22Rv1 (cell line): ENCODE measurements around the gene TRIM32.
A peak's percentile ranks its signal among the peaks of the same experiment; 100 is the strongest.

ENCODE experiments used
- H3K27ac ChIP-seq: fragments of 450-650 bp; 2 replicates; pipeline ENCODE4 v1.5.1; 2017
- ZFX ChIP-seq: fragments of 450-650 bp; IDR thresholded peaks from 2 replicates; pipeline ENCODE4 v1.6.1; 2017; ENCODE audit warnings: antibody characterized with exemption, borderline replicate concordance
- TF ChIP-seq, protein P1 (sequence below): fragments of 450-650 bp; IDR thresholded peaks from 2 replicates; pipeline ENCODE4 v1.5.1; 2017; ENCODE audit warnings: mild to moderate bottlenecking

Gene TRIM32

GRCh38 chr9:116687074-116687753 lies at the start of gene TRIM32:
Gene TRIM32 (plus strand): TSS chr9:116687305. CDS start chr9:116697743, 10,438 bp downstream.
- H3K27ac ChIP-seq, result peak within 1 kb of the TSS; percentile 25; the same call in 1 of the 2 replicates
- TF ChIP-seq ZFX, result no peak
- TF ChIP-seq, protein P1, sequence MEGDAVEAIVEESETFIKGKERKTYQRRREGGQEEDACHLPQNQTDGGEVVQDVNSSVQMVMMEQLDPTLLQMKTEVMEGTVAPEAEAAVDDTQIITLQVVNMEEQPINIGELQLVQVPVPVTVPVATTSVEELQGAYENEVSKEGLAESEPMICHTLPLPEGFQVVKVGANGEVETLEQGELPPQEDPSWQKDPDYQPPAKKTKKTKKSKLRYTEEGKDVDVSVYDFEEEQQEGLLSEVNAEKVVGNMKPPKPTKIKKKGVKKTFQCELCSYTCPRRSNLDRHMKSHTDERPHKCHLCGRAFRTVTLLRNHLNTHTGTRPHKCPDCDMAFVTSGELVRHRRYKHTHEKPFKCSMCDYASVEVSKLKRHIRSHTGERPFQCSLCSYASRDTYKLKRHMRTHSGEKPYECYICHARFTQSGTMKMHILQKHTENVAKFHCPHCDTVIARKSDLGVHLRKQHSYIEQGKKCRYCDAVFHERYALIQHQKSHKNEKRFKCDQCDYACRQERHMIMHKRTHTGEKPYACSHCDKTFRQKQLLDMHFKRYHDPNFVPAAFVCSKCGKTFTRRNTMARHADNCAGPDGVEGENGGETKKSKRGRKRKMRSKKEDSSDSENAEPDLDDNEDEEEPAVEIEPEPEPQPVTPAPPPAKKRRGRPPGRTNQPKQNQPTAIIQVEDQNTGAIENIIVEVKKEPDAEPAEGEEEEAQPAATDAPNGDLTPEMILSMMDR, result no peak

- no peak overlapping the region for H3K27ac ChIP-seq
- no peak for TF ChIP-seq ZFX
- TF ChIP-seq, protein P1, result no peak
Measured at GRCh38 chr9:116639251-116639741, 47.8 kb upstream of the TRIM32 start.

- no peak overlapping the region for H3K27ac ChIP-seq
- TF ChIP-seq, protein P1, result no peak
- no peak for TF ChIP-seq ZFX
Measured at GRCh38 chr9:116641292-116642059, 45.6 kb upstream of the TRIM32 start.

DNA sequence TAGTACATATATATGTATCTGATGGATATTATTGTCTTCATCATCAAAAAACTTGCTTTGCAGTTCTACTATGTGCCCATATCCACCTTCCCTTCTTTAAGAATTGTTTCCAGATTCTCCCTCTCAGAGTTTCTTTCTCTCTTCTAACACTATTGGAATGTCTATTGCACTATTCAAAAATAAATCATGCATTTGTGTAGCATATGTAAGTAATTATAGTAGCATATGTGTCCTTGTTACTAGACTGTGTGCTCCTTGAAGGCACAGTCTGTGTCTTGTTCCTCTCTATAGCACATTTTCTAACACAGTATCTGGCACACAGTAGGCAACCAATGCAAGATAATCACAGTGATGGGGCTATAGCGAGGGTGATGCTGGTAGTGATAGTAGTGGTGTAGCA lies 43.4 kb upstream of the TRIM32 start:
- no peak overlapping the region for H3K27ac ChIP-seq
- TF ChIP-seq ZFX, result no peak
- TF ChIP-seq, protein P1, result no peak

- H3K27ac ChIP-seq, result no peak overlapping the region
- TF ChIP-seq, protein P1, result no peak
- no peak for TF ChIP-seq ZFX
Measured at GRCh38 chr9:116644091-116644688, 42.9 kb upstream of the TRIM32 start.

DNA sequence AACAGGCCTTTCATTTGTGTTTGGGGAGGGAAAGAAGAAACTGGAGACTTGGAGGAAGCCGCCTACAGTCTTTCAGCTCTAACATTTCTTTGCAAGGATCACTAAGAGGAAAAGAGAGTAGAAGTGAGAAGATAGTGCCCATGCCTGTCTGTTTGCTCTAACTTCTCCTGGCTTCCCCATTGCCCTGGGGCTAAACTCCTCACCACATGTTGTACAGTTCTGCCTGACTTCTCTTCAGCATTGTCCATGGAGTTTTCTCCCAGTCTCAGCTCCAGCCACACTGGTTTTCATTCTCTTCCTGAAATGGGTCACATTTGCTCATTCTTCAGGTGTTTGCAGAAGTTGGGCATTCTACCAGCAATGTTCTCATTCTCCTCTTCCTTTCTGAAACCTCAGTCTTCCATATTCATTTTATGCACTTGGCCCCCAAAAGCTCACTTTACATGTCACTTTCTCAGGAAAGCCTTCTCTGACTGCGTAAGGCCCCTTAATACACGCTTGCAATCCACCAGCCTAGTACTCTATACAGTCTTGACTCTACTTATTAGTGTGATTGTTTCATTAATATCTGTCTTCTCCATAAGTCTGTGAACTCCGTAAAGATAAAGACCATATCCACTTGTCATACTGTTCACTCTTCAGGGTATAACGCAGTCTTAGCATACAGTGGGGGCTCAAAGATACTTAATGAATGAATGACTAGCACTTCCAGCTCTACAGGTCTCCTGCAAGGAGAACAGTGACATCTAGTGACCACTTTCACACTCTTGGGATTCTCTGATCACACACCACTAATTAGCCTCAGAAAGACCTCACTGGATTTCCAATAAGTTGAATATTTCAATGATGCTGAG lies 40.2 kb upstream of the TRIM32 start:
- TF ChIP-seq, protein P1, result peak; percentile 80
- no peak for TF ChIP-seq ZFX
- no peak overlapping the region for H3K27ac ChIP-seq
